ENCODE results near the gene RECQL5.
"Not testable (repeated sequence)": the region's sequence is repeated elsewhere in the genome, so short reads cannot be mapped to it uniquely, and the experiment has no call there.

- not testable (repeated sequence) for TF ChIP-seq CTCF (conservative IDR thresholded peaks at IDR 0.05 in 1 of 2, IDR thresholded peaks at IDR 0.05 in 1 of 2; ENCODE audit: extremely low read depth in 1 of 2, insufficient read depth in 1 of 2, low read depth in 1 of 2, low read length in 2 of 2); EZH2 (IDR thresholded peaks at IDR 0.05; ENCODE audit: borderline replicate concordance, low read length)
Measured at GRCh38 chr17:75583197-75583596, 83.8 kb downstream of the RECQL5 start.
